ENCODE results near the gene ACAA2. TPM values are rescaled to one million over a fixed set of nuclear protein-coding genes. Genes with fewer than 3 reads are reported as not detected.

ACAA2 gene, protein sequence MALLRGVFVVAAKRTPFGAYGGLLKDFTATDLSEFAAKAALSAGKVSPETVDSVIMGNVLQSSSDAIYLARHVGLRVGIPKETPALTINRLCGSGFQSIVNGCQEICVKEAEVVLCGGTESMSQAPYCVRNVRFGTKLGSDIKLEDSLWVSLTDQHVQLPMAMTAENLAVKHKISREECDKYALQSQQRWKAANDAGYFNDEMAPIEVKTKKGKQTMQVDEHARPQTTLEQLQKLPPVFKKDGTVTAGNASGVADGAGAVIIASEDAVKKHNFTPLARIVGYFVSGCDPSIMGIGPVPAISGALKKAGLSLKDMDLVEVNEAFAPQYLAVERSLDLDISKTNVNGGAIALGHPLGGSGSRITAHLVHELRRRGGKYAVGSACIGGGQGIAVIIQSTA
- total RNA-seq, result 100 to 1,000 TPM in 3 of 4 donors, 10 to 100 TPM in 1; 43.0 to 214 (median 147) TPM

DNA sequence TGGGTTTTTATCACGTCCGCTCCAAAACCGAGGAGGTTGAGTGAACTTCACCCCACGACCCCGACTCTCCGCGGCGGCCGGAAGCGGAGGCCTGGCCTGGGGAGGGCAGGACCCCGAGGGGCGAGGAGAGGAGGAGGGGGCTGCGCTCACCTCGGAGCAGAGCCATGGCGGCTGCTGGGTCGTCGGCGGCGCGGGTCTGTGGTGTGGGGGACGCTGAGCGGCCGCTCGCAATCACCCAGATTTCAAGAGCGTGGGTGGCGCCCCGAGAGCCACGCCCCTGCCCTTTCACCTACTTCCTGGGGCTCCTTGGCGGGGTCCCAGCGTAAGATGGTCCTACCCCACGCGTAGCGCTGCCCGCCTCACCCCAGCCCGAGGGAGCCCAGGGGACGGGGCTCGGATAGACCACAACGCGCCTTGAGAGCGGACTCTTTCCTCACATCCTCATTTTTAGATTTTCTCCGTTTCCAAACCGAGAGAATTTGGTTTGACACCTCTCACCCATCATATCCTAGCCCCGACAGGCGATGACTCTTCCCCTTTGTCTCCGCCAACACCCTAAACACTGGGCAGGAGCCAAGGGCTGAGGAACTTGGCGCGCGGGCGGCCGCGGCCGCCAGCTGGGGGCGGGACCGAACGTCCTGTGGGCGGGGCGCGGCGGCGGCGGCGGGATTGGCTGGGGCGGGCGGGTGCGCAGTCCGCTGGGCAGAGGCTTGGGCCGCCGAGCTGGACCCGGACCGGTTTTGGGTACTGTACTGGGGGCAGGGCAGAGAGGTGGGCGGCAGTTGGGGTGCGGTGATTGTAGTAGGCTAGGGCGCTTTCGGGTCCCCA is at the start of gene ACAA2:
TSS of gene ACAA2 (minus strand) at position 215 of the 828 bp plus-strand sequence. CDS start at position 166, 49 bp downstream.
- Histone ChIP-seq H3K4me1 (peaks cover 0 to 38% (median 36%) of the 10 kb centered on the region in 4 donors), H3K36me3 (no peaks in the 10 kb centered on the region), H3K4me3 (peak within 1 kb of the TSS; percentile 67 to 85 (median 70)), H3K27ac (peak within 1 kb of the TSS; percentile 96 to 98 (median 98)), H3K9me3 (no peaks in the 10 kb centered on the region), H3K27me3 (no peaks in the 10 kb centered on the region)
- DNase-seq, result peak; percentile 93
- 0% methylated on average over 58 of the region's 74 CpGs; no CpG with 5 or more reads in 1 of the 2 donors for WGBS, 2 donors (ENCODE audit: low coverage in 1 of 2)
- intact Hi-C loops (cut with DNase I; ENCODE audit: low total_unique reads), result no loop called here
- in situ Hi-C loops (cut with MboI; ENCODE audit: low pct_ligation_motif_present in 1 of 4, low pct_unique_long_range_greater_than_20kb in 1 of 4, low sequenced_read_pairs in 3 of 4), result no loop called here
- TF ChIP-seq, protein P1, sequence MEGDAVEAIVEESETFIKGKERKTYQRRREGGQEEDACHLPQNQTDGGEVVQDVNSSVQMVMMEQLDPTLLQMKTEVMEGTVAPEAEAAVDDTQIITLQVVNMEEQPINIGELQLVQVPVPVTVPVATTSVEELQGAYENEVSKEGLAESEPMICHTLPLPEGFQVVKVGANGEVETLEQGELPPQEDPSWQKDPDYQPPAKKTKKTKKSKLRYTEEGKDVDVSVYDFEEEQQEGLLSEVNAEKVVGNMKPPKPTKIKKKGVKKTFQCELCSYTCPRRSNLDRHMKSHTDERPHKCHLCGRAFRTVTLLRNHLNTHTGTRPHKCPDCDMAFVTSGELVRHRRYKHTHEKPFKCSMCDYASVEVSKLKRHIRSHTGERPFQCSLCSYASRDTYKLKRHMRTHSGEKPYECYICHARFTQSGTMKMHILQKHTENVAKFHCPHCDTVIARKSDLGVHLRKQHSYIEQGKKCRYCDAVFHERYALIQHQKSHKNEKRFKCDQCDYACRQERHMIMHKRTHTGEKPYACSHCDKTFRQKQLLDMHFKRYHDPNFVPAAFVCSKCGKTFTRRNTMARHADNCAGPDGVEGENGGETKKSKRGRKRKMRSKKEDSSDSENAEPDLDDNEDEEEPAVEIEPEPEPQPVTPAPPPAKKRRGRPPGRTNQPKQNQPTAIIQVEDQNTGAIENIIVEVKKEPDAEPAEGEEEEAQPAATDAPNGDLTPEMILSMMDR (IDR thresholded peaks at IDR 0.05), result no peak
- TF ChIP-seq POLR2A (IDR thresholded peaks at IDR 0.05), result peak; percentile 88
- TF ChIP-seq EP300 (IDR thresholded peaks at IDR 0.05; ENCODE audit: low read depth), result peak; percentile 3
- peak; percentile 55 to 92 (median 92) for TF ChIP-seq POLR2AphosphoS5 (IDR thresholded peaks at IDR 0.05)

DNA sequence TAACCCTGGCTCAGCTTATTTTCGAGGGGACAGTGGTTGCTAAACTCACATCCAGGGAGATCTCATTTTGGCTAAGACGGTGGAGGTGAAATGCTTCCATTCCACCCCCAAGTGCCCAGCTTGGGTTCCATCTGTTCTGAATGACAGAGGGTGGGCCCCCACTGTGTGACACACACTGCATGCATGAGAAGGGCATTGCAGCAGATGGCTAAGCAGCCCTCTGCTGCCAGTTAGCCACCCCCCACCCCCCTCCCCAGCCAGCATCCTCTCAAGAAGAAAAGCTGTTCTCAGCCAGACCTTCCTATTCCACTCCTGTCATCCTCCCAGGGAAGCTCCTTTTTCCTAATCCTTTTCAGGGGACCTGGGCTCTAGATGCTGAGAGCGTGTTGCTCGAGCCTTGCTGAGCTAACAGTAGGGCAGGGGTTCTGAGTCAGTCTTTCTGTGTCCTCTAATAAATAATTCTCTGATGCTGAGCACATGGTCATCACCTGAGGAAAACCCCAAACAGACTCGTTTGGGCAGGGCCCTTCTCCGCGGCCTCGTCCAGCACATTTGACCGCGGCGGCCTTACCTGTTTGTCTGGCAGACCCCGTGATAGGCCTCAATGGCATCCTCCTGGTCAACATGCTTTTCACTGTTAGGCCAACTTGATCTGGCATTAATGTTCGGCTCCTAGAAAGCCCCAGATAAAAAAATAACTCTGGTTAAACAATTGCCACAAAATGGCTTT is 49.5 kb upstream of the ACAA2 start:
- H3K4me3 ChIP-seq, result no peak overlapping the region
- no peak for TF ChIP-seq POLR2AphosphoS5 (IDR thresholded peaks at IDR 0.05)
- TF ChIP-seq, protein P1 (IDR thresholded peaks at IDR 0.05), result no peak
- TF ChIP-seq POLR2A (IDR thresholded peaks at IDR 0.05), result no peak
- no peak for TF ChIP-seq EP300 (IDR thresholded peaks at IDR 0.05; ENCODE audit: low read depth)
- no peak for DNase-seq
- intact Hi-C loops (cut with DNase I; ENCODE audit: low total_unique reads), result no loop called here
- in situ Hi-C loops (cut with MboI; ENCODE audit: low pct_ligation_motif_present in 1 of 4, low pct_unique_long_range_greater_than_20kb in 1 of 4, low sequenced_read_pairs in 3 of 4), result loop anchor here in 2 of 4 donors (10.0 to 25.0 kb wide), 2 partner anchors 351 to 358 kb away; no protein-coding TSS in a partner anchor
- no peaks in the 10 kb centered on the region for H3K9me3 ChIP-seq
- WGBS, 2 donors (ENCODE audit: low coverage in 1 of 2), result 90 to 92% methylated on average over 6 to 12 of the region's 13 CpGs
- H3K27me3 ChIP-seq, result no peaks in the 10 kb centered on the region
- peaks cover 3 to 26% (median 15%) of the 10 kb centered on the region in 4 donors for H3K4me1 ChIP-seq
- H3K36me3 ChIP-seq, result no peaks in the 10 kb centered on the region
- no peak overlapping the region for H3K27ac ChIP-seq

DNA sequence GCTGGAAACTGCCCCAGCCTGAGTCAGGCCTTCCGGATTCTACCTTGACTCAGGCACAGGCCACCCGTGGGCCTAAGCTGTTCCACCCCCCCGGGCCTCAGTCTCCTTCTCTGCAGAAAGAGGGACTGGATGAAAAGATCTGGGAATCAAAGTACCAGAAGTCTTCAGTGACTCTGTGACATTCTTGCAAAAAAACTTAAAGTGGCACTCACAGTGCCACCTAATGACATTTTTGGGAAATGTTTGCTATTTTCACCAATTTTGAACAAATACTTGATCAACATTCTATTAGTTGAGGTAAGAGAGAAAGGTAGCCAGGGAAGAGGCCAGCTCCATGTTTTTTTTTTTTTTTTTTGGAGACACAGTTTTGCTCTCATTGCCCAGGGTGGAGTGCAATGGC is 48.3 kb upstream of the ACAA2 start:
- H3K27me3 ChIP-seq, result no peaks in the 10 kb centered on the region
- 53% methylated on average over 3 of the region's 3 CpGs; no CpG with 5 or more reads in 1 of the 2 donors for WGBS, 2 donors (ENCODE audit: low coverage in 1 of 2)
- H3K4me3 ChIP-seq, result no peak overlapping the region
- H3K27ac ChIP-seq, result peak overlapping the region in 1 of 4 donors; percentile 92
- H3K36me3 ChIP-seq, result no peaks in the 10 kb centered on the region
- TF ChIP-seq, protein P1 (IDR thresholded peaks at IDR 0.05), result peak in 3 of 5 experiments; percentile 12 to 24 (median 23)
- TF ChIP-seq EP300 (IDR thresholded peaks at IDR 0.05; ENCODE audit: low read depth), result no peak
- H3K9me3 ChIP-seq, result no peaks in the 10 kb centered on the region
- H3K4me1 ChIP-seq, result peaks cover 3 to 32% (median 17%) of the 10 kb centered on the region in 4 donors
- in situ Hi-C loops (cut with MboI; ENCODE audit: low pct_ligation_motif_present in 1 of 4, low pct_unique_long_range_greater_than_20kb in 1 of 4, low sequenced_read_pairs in 3 of 4), result loop anchor here in 2 of 4 donors (10.0 to 25.0 kb wide), 2 partner anchors 349 to 357 kb away; no protein-coding TSS in a partner anchor
- no peak for DNase-seq
- intact Hi-C loops (cut with DNase I; ENCODE audit: low total_unique reads), result no loop called here

All from transverse colon (tissue), 4 donors.